Fibroblast of villous mesenchyme (primary cell): ENCODE results near the gene LY6G6F. TPM values are rescaled to one million over a fixed set of nuclear protein-coding genes. Genes with fewer than 3 reads are reported as not detected.

ENCODE experiments used
- DNase-seq: peaks from one replicate; pipeline ENCODE4 v3.0.0-alpha.2; 2010; ENCODE audit warnings: low read depth
- H3K4me3 ChIP-seq: 2 replicates; pipeline ENCODE4 v1.5.1; 2011; ENCODE audit warnings: low read depth, mild to moderate bottlenecking, low read length
- total RNA-seq: library from RNA; depleted of rRNA; stranded (reverse); fragments of >200 nt; gene quantifications from 2 replicates; pipeline ENCODE4 v1.2.3, GENCODE V29; 2012
- TF ChIP-seq, protein P1 (sequence below): IDR thresholded peaks from 2 replicates; pipeline ENCODE4 v1.5.1; 2012; ENCODE audit warnings: low read depth, mild to moderate bottlenecking, low read length; ENCODE audit not compliant: insufficient read depth

Gene LY6G6F, protein sequence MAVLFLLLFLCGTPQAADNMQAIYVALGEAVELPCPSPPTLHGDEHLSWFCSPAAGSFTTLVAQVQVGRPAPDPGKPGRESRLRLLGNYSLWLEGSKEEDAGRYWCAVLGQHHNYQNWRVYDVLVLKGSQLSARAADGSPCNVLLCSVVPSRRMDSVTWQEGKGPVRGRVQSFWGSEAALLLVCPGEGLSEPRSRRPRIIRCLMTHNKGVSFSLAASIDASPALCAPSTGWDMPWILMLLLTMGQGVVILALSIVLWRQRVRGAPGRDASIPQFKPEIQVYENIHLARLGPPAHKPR
- total RNA-seq, result not detected in 2 replicates

GRCh38 chr6:31706599-31706998 lies at the start of gene LY6G6F:
Gene LY6G6F, plus strand, starts transcription at chr6:31706866. Its CDS starts 41 bp downstream, at chr6:31706907.
- no peak for DNase-seq
- H3K4me3 ChIP-seq, result no peak within 1 kb of the TSS
- TF ChIP-seq, protein P1, sequence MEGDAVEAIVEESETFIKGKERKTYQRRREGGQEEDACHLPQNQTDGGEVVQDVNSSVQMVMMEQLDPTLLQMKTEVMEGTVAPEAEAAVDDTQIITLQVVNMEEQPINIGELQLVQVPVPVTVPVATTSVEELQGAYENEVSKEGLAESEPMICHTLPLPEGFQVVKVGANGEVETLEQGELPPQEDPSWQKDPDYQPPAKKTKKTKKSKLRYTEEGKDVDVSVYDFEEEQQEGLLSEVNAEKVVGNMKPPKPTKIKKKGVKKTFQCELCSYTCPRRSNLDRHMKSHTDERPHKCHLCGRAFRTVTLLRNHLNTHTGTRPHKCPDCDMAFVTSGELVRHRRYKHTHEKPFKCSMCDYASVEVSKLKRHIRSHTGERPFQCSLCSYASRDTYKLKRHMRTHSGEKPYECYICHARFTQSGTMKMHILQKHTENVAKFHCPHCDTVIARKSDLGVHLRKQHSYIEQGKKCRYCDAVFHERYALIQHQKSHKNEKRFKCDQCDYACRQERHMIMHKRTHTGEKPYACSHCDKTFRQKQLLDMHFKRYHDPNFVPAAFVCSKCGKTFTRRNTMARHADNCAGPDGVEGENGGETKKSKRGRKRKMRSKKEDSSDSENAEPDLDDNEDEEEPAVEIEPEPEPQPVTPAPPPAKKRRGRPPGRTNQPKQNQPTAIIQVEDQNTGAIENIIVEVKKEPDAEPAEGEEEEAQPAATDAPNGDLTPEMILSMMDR, result no peak

- TF ChIP-seq, protein P1, result no peak
- no peak for DNase-seq
- no peak overlapping the region for H3K4me3 ChIP-seq
Measured at GRCh38 chr6:31657406-31658157, 49.1 kb upstream of the LY6G6F start.

GRCh38 chr6:31658158-31658688 lies 48.4 kb upstream of the LY6G6F start:
- DNase-seq, result no peak
- H3K4me3 ChIP-seq, result no peak overlapping the region
- TF ChIP-seq, protein P1, result no peak

- peak overlapping the region; percentile 65 for H3K4me3 ChIP-seq
- TF ChIP-seq, protein P1, result no peak
- no peak for DNase-seq
Measured at GRCh38 chr6:31658983-31659648, 47.5 kb upstream of the LY6G6F start.

DNA sequence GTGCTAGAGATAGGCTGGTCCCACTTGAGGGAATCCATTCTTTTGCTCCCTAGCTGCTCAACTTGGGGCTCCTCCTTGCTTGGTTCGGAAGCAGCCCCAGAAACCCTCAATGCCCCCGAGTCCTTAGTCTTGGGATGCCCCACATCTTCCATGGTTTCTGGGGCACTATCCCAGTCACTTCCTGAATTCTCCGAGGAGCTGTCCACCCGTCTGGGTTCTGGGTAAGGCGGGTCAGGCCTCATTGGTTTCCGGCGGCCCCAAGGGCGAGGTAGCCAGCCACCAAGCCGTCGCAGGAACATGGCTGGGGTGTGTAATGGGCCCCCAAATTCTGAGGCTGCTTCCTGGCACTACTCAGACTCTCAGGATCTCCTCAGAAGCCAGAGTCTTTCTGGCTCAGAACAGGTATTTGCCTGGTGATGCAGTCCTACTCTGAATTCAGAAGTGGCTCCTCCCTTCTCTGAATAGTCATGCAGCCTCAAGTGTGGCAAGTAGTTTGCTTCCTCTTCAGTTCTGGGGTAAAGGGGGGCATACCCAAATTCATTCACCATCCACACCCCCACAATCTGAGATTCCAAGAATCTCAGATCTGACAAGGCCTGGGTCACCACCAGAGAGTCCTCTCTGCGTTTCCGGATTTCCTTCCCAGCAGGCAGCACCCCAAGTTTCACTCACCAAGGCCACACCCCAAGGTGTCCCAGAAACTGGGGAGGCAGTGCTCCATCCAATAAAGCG lies 46.9 kb upstream of the LY6G6F start:
- peak overlapping the region; percentile 65 for H3K4me3 ChIP-seq
- TF ChIP-seq, protein P1, result no peak
- peak; percentile 43 for DNase-seq
